Brain pericyte (primary cell): ENCODE results near the gene NAA16.
"Not testable (repeated sequence)": the region's sequence is repeated elsewhere in the genome, so short reads cannot be mapped to it uniquely, and the experiment has no call there.

ENCODE experiments used
- DNase-seq: peaks from one replicate; pipeline ENCODE4 v3.0.0-alpha.2; 2012; ENCODE audit warnings: low read depth, low spot score

Gene NAA16

GRCh38 chr13:41310963-41311405 lies at the start of gene NAA16:
NAA16 (plus strand) TSS chr13:41311267; CDS start chr13:41311529, 262 bp downstream.
- peak; percentile 68 for DNase-seq

- peak; percentile 44 for DNase-seq
Observed at GRCh38 chr13:41263261-41263971, 47.7 kb upstream of the NAA16 start, which contains the start of gene MTRF1. MTRF1 (minus strand) TSS chr13:41263576; CDS start chr13:41260907, 2,669 bp downstream.

GRCh38 chr13:41267106-41267505 lies 44.0 kb upstream of the NAA16 start:
- no peak for DNase-seq

GRCh38 chr13:41268764-41269163 lies 42.3 kb upstream of the NAA16 start:
- no peak for DNase-seq

DNA sequence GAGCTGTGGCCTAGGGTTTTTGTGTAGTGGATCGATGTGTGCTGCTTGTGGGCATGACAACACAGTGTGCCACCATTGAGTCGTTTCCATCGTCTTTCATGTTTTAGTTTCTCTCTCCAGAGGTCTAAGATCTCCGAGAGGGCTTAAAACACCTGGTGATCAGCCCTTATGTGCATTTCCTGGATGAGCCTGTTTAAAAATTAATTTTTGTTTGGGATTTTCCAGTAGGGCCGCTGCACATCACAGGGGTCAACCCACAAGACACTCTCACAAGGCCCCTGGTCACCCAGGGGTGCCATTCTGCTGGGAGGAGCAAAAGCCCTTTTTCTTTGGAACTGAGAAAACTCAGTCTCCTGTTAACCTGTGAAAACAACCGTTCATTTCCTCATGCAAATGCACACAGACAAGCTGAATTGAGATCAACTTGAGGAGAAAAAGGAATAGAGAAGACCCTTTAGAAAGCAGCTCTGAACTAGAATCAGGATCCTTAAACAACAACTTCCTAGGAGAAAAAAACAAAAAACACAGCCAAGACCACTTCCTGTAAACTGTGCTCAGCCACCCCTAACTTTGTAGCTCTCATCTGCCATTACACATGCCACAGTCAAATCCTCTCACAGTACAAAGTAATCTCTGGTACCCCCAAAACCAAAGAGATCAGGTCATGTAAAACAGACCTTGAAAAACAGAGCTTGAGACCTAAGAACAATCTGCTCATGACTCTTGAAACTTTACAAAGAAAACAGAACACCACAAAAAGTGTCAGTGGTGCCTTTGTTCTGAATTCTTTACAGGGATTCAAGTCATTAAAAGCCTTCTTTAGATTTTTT lies 39.4 kb upstream of the NAA16 start:
- no peak for DNase-seq

GRCh38 chr13:41273831-41274441 lies 37.1 kb upstream of the NAA16 start:
- DNase-seq: no peak

GRCh38 chr13:41274881-41275280 lies 36.2 kb upstream of the NAA16 start:
- DNase-seq: no peak

DNA sequence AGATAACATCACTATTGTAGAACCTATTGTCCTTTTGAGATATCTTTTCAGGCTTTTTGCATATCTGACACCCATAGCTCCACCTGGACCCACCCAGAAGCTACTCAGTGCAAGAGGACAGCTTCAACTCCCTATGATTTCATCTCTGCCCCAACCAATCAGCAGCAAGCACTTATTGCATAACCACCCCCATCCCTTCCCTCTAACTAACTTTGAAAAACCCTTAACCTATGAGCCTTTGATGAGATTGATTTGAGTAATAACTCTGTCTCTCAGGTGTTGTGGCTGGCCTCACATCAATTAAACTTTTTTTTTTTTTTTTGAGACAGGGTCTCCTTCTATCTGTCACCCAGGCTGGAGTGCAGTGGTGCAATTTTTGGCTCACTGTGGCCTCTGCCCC lies 34.2 kb upstream of the NAA16 start:
- DNase-seq: no peak

- not testable (repeated sequence) for DNase-seq
Observed at GRCh38 chr13:41279156-41279555, 31.9 kb upstream of the NAA16 start.

DNA sequence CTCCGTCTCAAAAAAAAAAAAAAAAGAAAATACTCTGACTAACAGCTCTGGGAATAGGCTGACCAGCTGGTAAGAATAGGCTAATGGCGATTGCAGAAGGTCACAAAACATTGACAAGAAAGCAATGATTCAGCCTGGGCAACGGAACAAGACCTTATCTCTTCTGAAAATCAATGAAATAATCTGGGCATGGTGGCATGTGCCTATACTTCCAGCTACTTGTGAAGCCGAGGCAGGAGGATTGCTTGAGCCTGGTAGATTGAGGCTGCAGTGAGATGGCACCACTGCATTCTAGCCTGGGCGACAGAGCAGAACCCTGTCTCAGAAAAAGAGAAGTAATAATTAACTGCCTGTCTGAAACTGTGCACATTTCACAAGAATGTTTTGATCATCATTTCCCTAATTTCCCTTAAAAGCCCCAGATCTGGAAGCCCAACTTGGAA lies 28.9 kb upstream of the NAA16 start:
- no peak for DNase-seq

DNA sequence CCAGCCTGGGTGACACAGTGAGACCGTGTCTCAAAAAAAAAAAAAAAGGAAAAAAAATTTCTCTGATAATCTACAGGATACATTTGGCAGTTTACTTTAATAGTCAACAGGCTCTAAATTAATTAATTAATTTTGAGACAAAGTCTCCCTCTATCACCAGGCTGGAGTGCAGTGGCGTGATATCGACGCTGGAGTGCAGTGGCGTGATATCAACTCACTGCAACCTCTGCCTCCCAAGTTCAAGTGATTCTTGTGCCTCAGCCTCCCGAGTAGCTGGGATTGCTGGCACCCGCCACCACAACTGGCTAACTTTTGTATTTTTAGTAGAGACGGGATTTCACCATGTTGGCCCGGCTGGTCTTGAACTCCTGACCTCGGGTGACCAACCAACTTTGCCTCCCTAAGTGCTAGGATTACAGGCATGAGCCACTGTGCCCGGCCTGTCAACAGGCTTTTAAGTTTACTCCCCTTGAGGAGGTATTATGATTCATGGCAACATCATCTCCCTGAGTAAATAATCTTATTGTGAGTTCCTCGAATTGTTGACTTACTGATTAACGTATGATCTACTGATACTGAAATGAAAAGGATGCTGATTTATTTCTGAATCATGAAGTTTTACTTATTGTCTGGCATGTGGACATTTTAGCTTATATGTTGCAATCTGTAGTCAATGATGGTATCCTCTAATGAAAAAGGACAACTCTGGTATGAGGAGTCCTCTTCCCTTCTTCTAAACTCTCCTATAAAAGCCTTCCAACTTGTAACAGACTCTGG lies 26.4 kb upstream of the NAA16 start:
- peak; percentile 10 for DNase-seq

- DNase-seq: no peak
Observed at GRCh38 chr13:41286370-41286769, 24.7 kb upstream of the NAA16 start.

GRCh38 chr13:41289463-41289881 lies 21.6 kb upstream of the NAA16 start:
- no peak for DNase-seq

- no peak for DNase-seq
Observed at GRCh38 chr13:41291246-41291645, 19.8 kb upstream of the NAA16 start.

DNA sequence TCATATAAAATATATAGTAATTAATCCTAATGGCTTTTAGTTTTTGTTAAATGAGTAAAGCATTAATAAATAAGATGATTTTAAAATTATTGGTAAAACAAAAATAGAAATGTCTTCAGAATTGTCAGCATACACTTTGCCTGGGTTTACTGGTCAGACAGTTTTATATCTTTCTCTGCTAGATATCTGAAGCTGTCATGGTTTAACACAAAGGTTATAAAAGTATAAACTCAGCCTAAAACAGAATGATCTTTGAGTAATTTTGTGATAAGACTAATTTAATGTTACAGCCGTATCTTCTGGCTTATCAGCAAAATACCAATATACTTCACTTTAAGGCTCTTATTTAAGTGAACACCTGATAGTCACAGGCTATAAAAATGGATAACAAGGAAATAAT lies 17.8 kb upstream of the NAA16 start:
- DNase-seq: no peak

GRCh38 chr13:41294914-41295313 lies 16.2 kb upstream of the NAA16 start:
- no peak for DNase-seq

- no peak for DNase-seq
Observed at GRCh38 chr13:41295973-41296372, 15.1 kb upstream of the NAA16 start.

GRCh38 chr13:41296879-41297646 lies 14.0 kb upstream of the NAA16 start:
- no peak for DNase-seq

GRCh38 chr13:41299316-41300094 lies 11.6 kb upstream of the NAA16 start:
- DNase-seq: no peak

DNA sequence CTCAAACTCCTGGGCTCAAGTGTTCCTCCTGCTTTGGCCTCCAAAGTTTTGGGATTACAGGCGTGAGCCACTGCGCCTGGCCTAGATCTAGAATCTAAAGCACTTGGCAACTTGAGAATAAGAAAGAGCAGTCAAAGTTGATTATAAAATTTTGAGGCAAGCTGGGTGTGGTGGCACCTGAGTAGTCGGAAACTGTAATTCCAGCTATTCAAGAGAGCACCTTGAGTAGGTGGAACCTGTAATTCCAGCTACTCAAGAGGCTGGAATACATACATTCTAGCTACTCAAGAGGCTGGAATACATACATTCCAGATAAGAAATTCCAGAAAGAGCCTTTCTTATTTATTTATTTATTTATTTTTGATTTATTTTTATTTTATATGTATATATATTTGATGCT lies 8.3 kb upstream of the NAA16 start:
- no peak for DNase-seq
